Forelimb muscle (tissue), 1 donor: ENCODE measurements around the gene MYOCOS. TPM values are rescaled to one million over a fixed set of nuclear protein-coding genes. Genes with fewer than 3 reads are reported as not detected.

Experiments
- DNase-seq: peaks from one replicate; pipeline ENCODE4 v3.0.0-alpha.2; 2013; ENCODE audit warnings: low read depth
- polyA plus RNA-seq: library from polyadenylated mRNA; unstranded; fragments of 120-200 nt; gene quantifications from one replicate; pipeline ENCODE4 v1.2.1, GENCODE V29; 2013; ENCODE audit not compliant: insufficient read length

MYOCOS gene
- polyA plus RNA-seq, 1 donor: not detected

DNA sequence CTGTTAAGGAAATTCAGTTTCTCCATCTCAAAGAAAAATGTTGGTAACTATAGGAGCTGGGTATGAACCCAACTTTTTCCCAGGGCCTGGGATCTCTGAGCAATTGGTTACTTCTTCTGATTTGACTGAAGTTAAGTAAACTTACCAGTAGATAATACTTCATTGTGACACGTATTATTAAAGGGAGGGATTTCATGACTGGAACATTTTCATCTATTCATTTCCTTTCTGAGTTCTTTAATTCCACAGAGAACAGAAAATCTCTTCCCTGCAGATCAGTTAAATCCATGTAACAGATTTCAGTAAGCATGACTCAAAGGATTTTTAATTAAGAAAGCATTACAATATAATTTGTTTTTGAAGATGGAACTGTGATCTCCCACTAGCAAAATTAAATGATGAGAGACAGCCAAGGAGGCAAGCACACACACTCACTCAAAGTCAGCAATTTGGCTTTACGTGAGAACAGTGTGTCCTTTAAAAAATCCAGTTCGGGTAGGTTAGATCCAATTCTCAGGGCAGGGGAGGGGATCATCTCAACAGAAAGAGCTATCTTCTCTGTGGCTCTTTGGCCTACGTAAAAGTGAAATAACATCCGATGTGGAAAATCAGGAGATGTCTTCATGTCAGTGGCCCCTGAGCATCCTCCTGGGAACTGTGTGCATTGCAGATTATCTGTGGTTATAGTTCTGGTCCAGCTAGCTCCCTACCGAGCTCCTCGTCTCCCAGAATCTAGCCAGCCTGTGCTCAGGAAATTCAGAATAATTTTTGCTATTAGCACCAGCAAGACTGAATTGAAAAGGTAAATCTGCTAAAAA is 41.2 kb downstream of the MYOCOS start:
- no peak for DNase-seq

DNA sequence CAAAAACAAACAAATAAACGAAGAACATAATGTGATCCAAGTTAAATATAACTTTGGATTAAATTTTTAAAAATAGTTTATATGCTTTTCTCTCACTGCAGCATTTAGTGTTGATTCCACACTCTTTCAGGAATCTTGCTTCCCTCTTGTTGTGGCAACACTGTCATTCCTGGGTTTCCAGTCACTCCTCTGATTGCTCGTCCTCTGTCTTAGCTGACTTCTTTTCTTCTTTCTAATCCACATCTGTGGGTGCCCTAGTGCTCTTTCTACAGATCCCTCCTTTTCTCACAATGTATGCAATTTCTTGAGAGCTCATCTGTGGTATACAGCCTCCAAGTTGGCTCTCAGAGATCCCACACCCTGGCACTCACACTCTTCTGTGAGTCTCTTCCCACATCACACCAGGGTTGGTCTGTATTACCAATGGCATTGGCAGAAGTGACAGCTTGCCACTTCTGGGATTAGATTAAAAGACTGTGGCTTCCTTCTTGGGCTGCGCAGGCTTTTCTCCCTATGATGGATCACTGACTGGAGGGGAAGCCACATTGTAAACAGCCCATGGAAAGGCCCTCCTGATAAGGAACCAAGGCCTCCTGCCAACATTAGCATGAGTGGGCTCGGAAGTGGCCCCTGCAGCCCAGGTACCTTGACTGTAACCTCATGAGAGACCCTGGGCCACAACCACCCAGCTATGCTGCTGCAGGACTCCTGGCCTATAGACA is 42.0 kb downstream of the MYOCOS start:
- no peak for DNase-seq

DNA sequence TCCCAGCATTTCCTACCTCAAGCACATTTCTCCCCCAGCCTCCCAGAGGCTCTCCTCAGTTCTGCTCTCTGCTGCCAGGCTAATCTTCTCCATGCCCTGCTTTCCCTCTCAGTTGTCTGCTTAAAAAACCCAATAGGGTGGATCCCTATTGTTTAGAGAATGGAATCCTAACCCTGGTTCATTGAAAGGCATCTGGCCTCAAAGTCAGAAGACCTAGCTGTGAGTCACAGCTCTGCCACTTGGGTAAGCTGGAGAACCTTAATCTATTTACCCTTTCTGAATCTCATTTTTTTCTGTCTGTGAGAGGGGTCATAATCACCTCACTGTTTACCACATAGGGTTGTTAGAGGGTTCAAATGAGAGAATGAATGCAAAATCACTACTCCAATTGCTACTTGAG is 42.9 kb downstream of the MYOCOS start:
- DNase-seq: no peak

DNA sequence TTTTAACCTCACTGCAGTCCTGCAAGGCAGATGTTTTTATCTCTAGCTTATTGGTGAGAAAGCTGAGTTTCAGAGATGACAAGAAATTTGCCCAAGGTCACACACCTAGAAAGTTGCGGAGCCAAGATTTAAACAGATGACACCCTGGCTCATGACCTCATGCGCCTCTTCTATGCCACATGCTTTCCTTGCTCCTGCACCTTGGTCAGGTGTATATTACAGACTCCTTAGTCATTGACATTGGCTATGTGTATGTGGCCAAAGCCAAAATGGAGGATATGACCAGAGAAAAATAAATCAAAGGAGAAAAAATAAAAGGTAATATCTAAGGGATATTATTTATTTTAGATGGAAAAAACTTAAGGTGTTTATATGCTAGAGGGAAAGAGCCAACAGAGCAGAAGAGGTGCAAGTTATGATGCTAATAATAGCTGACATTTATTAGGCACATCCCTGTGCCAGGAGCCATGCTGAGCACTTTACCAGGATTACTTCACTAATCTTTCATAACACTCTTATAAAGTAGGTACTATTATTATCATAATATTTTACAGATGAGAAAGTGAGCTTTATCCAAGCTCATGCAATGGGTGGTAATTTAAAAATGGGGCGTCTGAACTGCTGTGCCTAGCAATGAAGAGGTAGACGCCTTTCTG is 44.2 kb downstream of the MYOCOS start:
- no peak for DNase-seq

DNA sequence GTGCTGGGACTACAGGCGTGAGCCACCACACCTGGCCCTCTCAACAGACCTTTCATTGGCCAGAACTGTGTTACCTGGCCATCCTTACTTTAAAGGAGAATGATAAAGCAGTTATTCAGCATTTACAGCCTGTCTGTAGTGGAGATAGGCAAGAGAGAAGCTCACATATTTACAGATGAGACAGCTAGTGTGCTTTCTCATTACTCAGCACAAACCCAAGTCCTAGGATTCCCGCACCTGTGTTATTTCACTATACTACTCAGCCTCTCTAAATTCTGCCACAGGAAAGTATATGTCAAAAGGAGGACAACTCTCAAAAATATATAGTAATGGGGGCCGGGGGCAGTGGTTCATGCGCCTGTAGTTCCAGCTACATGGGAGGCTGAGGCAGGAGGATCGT is 46.3 kb downstream of the MYOCOS start:
- no peak for DNase-seq

DNA sequence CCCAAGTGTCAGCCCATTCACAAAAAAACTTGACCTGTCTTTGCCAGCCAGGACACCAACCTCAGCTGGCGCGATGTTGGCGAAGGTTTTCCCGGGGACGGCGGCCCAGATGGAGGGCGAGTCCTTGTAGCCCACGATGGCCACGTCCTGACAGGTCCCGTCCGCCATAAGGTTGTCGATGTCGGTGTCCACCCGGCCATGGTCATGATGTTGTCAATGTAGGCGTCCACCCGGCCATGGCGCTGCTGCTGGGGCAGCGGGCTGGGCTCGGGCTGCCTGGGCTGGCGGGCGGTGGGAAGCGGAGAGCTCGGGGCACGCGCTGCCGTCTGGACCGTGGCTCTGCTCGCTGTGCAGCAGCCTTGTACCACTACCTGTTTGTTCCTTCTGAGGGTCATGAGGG is 48.7 kb downstream of the MYOCOS start:
- no peak for DNase-seq

DNA sequence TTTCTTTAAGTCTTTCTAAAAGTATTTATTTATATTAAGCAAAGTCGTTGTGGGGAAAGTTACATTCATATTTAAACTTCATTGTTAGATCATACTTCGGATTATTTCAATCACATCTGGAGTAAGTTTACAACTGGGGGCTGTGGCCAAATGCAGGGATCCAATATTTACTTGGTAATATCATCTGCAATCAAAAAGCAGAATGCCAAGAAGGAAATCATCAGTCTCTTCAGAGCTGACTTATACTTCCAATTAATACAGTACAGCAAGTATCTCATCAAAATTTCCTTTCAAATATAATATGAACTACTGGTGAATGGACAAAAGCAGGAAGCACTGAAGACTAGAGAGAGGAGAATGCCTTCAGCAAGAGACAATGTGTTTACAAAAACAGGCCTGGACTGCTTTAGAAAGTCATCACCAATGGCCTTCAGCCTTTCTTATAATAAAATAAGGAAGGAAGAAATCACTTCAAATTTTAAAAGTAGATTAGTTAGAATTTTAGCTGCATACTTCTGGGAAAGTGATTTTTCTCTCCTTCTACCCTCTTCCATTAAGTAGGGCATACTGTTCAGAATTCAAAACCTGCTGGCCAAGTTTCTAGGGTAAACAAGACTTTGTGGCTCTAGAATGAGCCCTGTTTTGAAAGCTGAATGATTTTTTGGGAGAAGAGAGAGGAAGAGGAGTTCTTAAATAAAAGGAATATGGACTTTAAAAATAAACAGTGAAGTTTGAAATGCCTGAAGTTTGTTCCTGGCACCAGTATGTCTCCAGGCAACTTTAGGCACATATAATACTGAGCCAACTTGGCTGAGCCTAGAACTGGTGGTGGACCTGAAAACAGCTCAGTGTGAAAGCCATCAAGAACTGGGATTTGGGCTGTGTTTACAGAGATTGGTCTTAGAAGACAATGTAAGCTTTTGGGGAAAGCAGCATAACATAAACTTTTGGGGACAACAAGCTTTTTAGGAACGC is 52.7 kb downstream of the MYOCOS start:
- DNase-seq: no peak

Other genes starting within 250 kb of the MYOCOS start
- 56.7 TPM for gene PRRC2C, start 136.7 kb upstream of the MYOCOS start, polyA plus RNA-seq
- 4.5 TPM for gene MYOC, start 30.4 kb downstream of the MYOCOS start, polyA plus RNA-seq
- gene VAMP4, start 119.8 kb downstream of the MYOCOS start, polyA plus RNA-seq: 7.8 TPM
- gene METTL13, start 159.4 kb downstream of the MYOCOS start, polyA plus RNA-seq: 22.9 TPM
- gene DNM3, start 219.3 kb downstream of the MYOCOS start, polyA plus RNA-seq: 3.0 TPM